GM18951 (cell line): ENCODE results near the gene CNNM3.

ENCODE experiments used
- POLR2A ChIP-seq: IDR thresholded peaks from 4 replicates; pipeline ENCODE4 v1.6.1; 2011; ENCODE audit warnings: mild to moderate bottlenecking; ENCODE audit not compliant: insufficient read length, insufficient read depth; ENCODE audit errors: extremely low read depth
- in situ Hi-C: fragments of 300-500 bp; cut with MboI; formaldehyde crosslinking; loops from one replicate; pipeline ENCODE4 v1.12.0; 2022; ENCODE audit warnings: low sequenced_read_pairs, mixed read lengths, inconsistent platforms; ENCODE audit not compliant: unreplicated experiment

CNNM3 gene

GRCh38 chr2:96869281-96869821 is 53.3 kb downstream of the CNNM3 start:
- TF ChIP-seq POLR2A: no peak
- in situ Hi-C loops: no loop called here

- in situ Hi-C loops: no loop called here
- TF ChIP-seq POLR2A: peak; percentile 51
These were observed 54.0 kb downstream of the CNNM3 start, which contains the start of gene SEMA4C for GRCh38 chr2:96869822-96870625. TSS of gene SEMA4C (minus strand) at chr2:96870080. CDS start at chr2:96867886, 2,194 bp downstream.

GRCh38 chr2:96870626-96871255 is 54.7 kb downstream of the CNNM3 start:
- in situ Hi-C loops: no loop called here
- TF ChIP-seq POLR2A: no peak

DNA sequence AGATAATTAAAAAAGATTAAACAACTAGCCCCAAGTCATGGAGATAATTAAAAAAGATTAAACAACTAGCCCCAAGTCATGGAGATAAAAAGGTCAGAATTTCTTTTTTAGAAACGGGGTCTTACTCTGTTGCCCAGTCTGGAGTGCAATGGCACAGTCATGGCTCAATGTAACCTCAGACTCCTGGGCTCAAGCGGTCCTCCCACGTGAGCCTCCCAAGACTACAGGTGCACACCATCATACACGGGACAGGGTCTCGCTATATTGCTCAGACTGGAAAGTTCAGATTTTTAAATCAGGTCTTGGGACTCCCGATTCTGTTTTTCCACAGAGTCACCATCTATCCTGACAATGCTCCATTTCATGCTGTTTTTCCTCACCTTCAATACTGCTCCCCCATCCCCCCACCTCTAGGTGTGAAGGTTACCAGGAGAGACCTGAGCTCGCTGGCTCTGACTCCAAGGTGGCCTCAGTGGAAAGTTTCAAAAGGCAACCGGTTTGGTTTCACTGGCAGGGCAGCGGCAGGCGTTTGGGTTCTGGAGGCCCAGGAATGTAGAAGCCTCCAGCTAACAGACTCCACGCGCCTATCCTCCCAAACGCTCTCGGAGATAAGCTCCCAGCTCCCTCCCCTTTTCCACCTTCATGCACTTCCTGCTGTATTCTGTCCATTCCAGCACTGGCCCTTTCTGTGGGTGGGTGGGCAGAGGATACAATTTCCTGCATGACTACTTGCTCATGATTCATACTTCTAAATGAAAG is 56.7 kb downstream of the CNNM3 start:
- in situ Hi-C loops: no loop called here
- no peak for TF ChIP-seq POLR2A

GRCh38 chr2:96873651-96874096 is 57.6 kb downstream of the CNNM3 start:
- no peak for TF ChIP-seq POLR2A

DNA sequence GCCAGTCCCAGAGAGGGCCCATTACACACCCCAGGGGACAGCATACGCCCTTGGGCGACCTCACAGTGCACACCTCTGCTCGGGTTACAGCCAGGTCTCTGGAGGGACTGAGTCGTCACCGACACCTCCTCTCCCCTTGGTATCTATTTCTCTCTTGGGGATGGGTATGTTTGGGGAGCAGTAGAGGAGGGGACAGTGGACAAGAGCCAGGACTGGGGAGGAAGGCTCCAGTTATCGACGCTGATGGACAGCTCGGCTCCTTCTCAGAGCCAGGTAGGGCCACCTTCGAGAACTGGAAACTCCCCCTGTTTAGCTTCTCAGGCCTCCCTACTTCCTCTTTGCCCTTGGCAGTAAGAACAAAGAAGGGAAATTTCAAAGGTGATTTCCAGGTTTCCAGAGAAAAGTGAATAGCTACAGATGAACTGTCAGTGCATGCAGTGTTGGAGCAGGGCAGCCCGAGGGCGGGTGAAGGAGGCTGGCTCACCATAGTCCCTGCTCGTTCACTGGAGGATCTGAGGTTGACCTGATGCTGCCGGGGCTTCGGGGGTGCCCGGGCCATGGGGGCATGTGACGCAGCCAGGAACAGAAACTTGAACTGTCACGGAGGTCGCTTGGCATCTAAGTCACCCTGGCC is 58.2 kb downstream of the CNNM3 start:
- TF ChIP-seq POLR2A: no peak
- in situ Hi-C loops: no loop called here

More at GRCh38 chr2:96873651-96874096, 57.6 kb downstream of the CNNM3 start:
- in situ Hi-C loops: no loop called here

DNA sequence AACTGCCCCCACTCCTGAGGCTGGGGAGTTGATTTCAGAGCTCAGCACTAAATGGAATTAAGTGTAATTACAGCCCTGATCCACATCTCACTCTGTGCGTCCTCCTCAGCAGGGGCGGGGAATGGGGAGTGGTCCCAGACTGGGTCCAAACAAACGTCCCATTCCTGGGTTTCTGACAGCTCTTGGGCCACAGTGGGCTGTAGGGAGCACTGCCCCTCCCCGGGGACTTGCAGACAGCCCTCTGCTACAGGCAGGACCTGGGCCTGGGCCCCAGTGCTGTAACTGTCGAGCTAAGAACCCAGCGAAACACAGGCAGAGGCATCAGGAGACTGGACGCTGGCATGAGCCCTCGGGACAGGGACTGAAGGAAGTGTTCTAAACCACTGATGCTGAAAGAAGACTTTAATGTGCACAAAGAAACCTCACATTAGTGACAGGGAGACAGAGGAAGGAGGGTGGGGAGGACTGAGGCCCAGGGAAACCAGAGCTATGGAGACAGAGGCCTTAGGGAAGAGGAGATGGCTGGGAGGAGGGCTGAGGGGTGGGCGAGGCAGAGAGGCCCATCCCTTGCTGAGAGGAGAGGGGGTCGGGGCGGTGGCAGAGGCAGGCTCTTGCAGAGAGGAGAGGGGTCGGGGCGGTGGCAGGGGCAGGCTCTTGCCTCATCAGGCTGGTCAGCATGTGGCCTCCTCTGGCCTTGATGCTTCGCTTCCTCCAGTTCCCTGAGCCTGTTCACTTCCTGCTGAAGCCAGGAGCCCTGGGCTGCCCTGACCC is 59.6 kb downstream of the CNNM3 start:
- TF ChIP-seq POLR2A: no peak
- in situ Hi-C loops: loop anchor here (5.0 kb wide), 1 partner anchor 87 kb away; no protein-coding TSS in a partner anchor

DNA sequence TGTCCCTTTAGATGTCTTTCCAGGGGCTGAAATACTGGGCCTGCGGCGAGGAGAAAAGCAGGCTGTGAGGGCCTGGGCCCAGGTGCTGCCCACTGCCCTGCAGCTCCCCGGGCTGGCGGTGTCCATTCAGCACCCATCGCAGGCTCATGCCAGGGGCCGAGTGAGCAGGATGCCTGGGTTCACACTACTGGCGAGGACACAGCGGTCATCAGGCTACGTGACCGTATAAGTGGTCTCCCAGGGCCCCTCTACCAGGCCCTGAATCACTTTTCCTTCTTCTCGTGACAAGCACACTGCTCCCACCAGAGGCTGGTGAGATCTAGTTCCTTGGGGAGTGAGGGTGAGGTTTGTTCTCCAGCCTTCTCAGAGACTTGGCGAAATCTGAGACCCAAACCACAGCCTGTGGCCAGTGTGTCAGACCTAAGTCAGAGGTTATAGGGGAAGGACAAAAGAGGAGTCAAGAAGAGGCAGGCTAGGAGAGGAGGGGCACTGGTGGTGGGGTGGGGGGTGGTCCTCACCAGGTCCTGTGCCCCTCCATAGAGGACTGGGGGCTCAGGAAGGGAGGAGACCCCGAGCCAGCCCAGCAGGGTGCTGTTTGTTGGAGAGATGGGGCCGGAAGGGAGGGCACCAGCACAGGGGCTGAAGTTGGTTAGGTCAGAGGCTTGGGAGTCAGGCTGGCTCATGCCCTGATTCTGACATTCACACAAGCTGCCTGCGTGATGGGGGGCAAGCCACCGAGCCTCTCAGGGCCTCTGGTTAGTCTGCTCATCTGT is 60.4 kb downstream of the CNNM3 start:
- in situ Hi-C loops: loop anchor here (5.0 kb wide), 1 partner anchor 86 kb away; no protein-coding TSS in a partner anchor
- no peak for TF ChIP-seq POLR2A

DNA sequence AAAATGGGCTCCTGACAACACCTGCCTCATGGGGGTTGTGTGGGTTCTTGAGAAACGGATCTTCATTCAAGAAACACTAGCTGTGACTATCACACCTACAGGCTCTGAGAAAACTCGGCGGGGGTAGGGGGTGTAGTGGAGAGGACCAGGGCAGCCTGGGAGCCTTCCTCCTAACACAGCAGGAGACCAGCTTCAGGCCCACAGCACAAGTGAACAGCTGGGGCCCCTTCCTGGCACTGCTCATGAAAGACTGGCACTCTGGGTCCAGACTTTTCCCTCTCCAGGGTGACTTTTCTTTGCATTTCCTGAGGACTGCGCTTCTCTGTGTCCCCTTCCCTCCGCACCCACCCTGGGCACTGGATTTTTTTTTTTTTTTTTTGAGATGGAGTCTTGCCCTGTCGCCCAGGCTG is 61.0 kb downstream of the CNNM3 start:
- in situ Hi-C loops: loop anchor here (5.0 kb wide), 1 partner anchor 85 kb away; no protein-coding TSS in a partner anchor
- no peak for TF ChIP-seq POLR2A

- TF ChIP-seq POLR2A: no peak
- in situ Hi-C loops: loop anchor here (5.0 kb wide), 1 partner anchor 85 kb away; no protein-coding TSS in a partner anchor
These were observed 61.6 kb downstream of the CNNM3 start for GRCh38 chr2:96877631-96878092.

- TF ChIP-seq POLR2A: no peak
- in situ Hi-C loops: loop anchor here (5.0 kb wide), 1 partner anchor 84 kb away; no protein-coding TSS in a partner anchor
These were observed 62.1 kb downstream of the CNNM3 start for GRCh38 chr2:96878171-96878570.
